Measurements from ENCODE around the gene LIFR.

- TF ChIP-seq KDM1A (IDR thresholded peaks at IDR 0.05; ENCODE audit: low read depth), result no peak
- no peak for TF ChIP-seq PHF8 (IDR thresholded peaks at IDR 0.05; ENCODE audit: borderline replicate concordance, low read depth)
- no peak for TF ChIP-seq SMC3 (IDR thresholded peaks at IDR 0.05)
- TF ChIP-seq POLR2A (IDR thresholded peaks at IDR 0.05; ENCODE audit: low read length), result no peak
- TF ChIP-seq CTCF (IDR thresholded peaks at IDR 0.05), result no peak
- TF ChIP-seq POLR2AphosphoS2 (conservative IDR thresholded peaks at IDR 0.05; ENCODE audit: low read length), result no peak
- no peak for TF ChIP-seq REST (IDR thresholded peaks at IDR 0.05)
- no peak for TF ChIP-seq CEBPB (IDR thresholded peaks at IDR 0.05)
- no peak for TF ChIP-seq BHLHE40 (IDR thresholded peaks at IDR 0.05; ENCODE audit: low read depth, low read length)
- no peak for TF ChIP-seq HMGXB4 (CRISPR knock-in tag; IDR thresholded peaks at IDR 0.05; ENCODE audit: borderline replicate concordance)
- no peak for TF ChIP-seq ZNF302 (CRISPR knock-in tag; IDR thresholded peaks at IDR 0.05)
- TF ChIP-seq USF2 (IDR thresholded peaks at IDR 0.05), result no peak
- TF ChIP-seq EHF (CRISPR knock-in tag; IDR thresholded peaks at IDR 0.05), result no peak
Measured at GRCh38 chr5:38462976-38463633, 93.3 kb downstream of the LIFR start.

All from A549 (cell line).